Measurements from ENCODE around the gene SFXN2. TPM values are rescaled to one million over a fixed set of nuclear protein-coding genes. Genes with fewer than 3 reads are reported as not detected.

The SFXN2 gene
- total RNA-seq, 1 experiment from 2014 or later, result 21.2 TPM

DNA sequence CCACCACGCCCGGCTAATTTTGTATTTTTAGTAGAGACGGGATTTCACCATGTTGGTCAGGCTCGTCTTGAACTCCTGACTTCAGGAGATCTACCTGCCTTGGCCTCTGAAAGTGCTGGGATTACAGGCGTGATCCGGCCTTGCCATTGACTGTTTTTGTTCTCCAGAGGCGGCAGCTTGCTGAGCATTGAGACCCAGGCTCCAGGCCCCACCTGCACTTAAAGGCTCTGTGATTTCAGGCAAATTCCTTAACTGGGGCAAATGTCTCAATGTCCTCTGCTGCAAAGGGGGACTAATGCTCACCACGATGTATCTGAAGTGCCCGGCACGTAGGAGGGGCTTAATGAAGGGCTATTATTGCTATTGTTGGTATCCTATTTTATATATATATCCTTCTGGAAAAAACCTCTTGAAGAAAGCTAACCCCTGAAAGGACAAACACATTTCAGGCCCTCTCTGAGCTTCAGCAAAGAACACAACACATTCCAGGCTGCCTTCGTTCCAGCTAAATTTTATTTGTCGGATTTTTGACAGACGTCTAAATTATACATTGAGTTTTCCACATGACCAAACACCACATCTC is 41.1 kb upstream of the SFXN2 start:
- no peaks in the 10 kb centered on the region for H3K27me3 Mint-ChIP-seq (ENCODE audit: low read depth)
- H3K4me3 Mint-ChIP-seq, result peak overlapping the region; percentile 53; the same call in 1 of the 2 replicates
- H3K36me3 Mint-ChIP-seq, result no peaks in the 10 kb centered on the region
- ChIA-PET CTCF (interaction anchor here (0.6 to 7.2 kb wide), 6 partner anchors 6 to 228 kb away, joined by 3 to 101 read pairs (median 4); partner anchors contain the start of genes ARL3 and SFXN2), POLR2A (interaction anchor here (0.7 to 1.7 kb wide), 3 partner anchors 23 to 131 kb away, joined by 3 to 7 read pairs (median 6); no protein-coding TSS in a partner anchor)
- ATAC-seq (no peak), DNase-seq (ENCODE audit: low spot score) (no peak)
- H3K4me1 Mint-ChIP-seq, result peaks cover 76% of the 10 kb centered on the region
- TF ChIP-seq ZNF121 (CRISPR knock-in tag; IDR thresholded peaks at IDR 0.05) (no peak), ESRRA (CRISPR knock-in tag; IDR thresholded peaks at IDR 0.05; ENCODE audit: borderline replicate concordance) (no peak), ETV6 (CRISPR knock-in tag; IDR thresholded peaks at IDR 0.05) (no peak), ELF4 (CRISPR knock-in tag; IDR thresholded peaks at IDR 0.05; ENCODE audit: low read depth) (no peak)
- TF ChIP-seq, protein P1, sequence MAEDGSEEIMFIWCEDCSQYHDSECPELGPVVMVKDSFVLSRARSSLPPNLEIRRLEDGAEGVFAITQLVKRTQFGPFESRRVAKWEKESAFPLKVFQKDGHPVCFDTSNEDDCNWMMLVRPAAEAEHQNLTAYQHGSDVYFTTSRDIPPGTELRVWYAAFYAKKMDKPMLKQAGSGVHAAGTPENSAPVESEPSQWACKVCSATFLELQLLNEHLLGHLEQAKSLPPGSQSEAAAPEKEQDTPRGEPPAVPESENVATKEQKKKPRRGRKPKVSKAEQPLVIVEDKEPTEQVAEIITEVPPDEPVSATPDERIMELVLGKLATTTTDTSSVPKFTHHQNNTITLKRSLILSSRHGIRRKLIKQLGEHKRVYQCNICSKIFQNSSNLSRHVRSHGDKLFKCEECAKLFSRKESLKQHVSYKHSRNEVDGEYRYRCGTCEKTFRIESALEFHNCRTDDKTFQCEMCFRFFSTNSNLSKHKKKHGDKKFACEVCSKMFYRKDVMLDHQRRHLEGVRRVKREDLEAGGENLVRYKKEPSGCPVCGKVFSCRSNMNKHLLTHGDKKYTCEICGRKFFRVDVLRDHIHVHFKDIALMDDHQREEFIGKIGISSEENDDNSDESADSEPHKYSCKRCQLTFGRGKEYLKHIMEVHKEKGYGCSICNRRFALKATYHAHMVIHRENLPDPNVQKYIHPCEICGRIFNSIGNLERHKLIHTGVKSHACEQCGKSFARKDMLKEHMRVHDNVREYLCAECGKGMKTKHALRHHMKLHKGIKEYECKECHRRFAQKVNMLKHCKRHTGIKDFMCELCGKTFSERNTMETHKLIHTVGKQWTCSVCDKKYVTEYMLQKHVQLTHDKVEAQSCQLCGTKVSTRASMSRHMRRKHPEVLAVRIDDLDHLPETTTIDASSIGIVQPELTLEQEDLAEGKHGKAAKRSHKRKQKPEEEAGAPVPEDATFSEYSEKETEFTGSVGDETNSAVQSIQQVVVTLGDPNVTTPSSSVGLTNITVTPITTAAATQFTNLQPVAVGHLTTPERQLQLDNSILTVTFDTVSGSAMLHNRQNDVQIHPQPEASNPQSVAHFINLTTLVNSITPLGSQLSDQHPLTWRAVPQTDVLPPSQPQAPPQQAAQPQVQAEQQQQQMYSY (CRISPR knock-in tag; IDR thresholded peaks at IDR 0.05), result no peak
- TF ChIP-seq, protein P2, sequence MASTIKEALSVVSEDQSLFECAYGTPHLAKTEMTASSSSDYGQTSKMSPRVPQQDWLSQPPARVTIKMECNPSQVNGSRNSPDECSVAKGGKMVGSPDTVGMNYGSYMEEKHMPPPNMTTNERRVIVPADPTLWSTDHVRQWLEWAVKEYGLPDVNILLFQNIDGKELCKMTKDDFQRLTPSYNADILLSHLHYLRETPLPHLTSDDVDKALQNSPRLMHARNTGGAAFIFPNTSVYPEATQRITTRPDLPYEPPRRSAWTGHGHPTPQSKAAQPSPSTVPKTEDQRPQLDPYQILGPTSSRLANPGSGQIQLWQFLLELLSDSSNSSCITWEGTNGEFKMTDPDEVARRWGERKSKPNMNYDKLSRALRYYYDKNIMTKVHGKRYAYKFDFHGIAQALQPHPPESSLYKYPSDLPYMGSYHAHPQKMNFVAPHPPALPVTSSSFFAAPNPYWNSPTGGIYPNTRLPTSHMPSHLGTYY (CRISPR knock-in tag; IDR thresholded peaks at IDR 0.05), result no peak
- H3K9me3 Mint-ChIP-seq, result no peaks in the 10 kb centered on the region
- H3K27ac Mint-ChIP-seq, result peak overlapping the region; percentile 81

DNA sequence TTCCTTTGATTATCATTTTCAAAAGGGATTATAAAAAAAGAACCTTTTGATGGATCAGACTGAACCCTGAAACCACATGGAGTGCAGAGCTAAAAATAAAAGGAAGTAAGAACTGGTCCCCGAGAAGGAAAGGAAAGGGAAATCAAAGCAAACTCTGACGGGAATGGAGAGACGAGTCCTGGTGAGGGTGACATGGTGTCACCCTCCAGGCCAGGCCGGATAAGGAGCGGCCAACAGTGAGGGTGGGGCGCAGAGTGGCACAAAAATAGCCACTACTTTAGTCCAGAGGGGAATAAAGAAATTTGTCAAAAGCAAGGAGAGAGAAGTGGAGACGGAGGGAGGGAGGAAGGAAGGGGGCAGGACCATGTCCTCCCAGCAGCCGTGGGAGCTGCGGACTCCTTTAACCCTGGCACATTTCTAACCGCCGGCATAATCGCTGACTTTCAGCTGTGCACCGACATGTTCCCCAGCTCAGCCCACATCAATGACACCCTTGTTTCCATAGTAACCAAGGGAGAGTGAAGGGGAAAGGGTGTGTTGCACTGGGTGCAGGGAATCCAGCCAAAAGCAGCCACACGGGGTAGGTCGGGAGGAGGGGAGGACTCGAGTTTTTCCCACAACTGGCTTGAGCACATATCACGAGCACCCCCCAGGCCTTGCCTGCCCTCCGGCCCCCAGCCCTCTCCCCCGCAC is 40.5 kb upstream of the SFXN2 start:
- Mint-ChIP-seq H3K4me3 (peak overlapping the region; percentile 53), H3K9me3 (no peaks in the 10 kb centered on the region), H3K27me3 (ENCODE audit: low read depth) (no peaks in the 10 kb centered on the region), H3K36me3 (no peaks in the 10 kb centered on the region), H3K27ac (peak overlapping the region; percentile 81), H3K4me1 (peaks cover 81% of the 10 kb centered on the region)
- peak; percentile 2; the same call in 1 of the 2 replicates for ATAC-seq
- ChIA-PET POLR2A (interaction anchor here (0.7 to 1.7 kb wide), 3 partner anchors 23 to 369 kb away, joined by 3 to 6 read pairs (median 5); partner anchors contain the start of gene TRIM8), CTCF (interaction anchor here (0.6 to 7.2 kb wide), 8 partner anchors 7 to 227 kb away, joined by 3 to 101 read pairs (median 4); partner anchors contain the start of genes ARL3 and SFXN2)
- DNase-seq (ENCODE audit: low spot score), result no peak
- TF ChIP-seq IRF2 (CRISPR knock-in tag; IDR thresholded peaks at IDR 0.05; ENCODE audit: borderline replicate concordance, low read depth), result no peak
- no peak for TF ChIP-seq OVOL2 (CRISPR knock-in tag; IDR thresholded peaks at IDR 0.05; ENCODE audit: borderline replicate concordance)
- TF ChIP-seq ATF1 (CRISPR knock-in tag; IDR thresholded peaks at IDR 0.05), result no peak
- TF ChIP-seq, protein P3, sequence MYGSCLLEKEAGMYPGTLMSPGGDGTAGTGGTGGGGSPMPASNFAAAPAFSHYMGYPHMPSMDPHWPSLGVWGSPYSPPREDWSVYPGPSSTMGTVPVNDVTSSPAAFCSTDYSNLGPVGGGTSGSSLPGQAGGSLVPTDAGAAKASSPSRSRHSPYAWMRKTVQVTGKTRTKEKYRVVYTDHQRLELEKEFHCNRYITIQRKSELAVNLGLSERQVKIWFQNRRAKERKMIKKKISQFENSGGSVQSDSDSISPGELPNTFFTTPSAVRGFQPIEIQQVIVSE (CRISPR knock-in tag; IDR thresholded peaks at IDR 0.05; ENCODE audit: borderline replicate concordance), result no peak
- no peak for TF ChIP-seq GRHL2 (CRISPR knock-in tag; IDR thresholded peaks at IDR 0.05; ENCODE audit: insufficient replicate concordance, severe bottlenecking)
- no peak for TF ChIP-seq ZNF423 (CRISPR knock-in tag; IDR thresholded peaks at IDR 0.05)
- TF ChIP-seq EMX1 (CRISPR knock-in tag; IDR thresholded peaks at IDR 0.05), result no peak
- TF ChIP-seq FOXK1 (CRISPR knock-in tag; IDR thresholded peaks at IDR 0.05), result no peak

DNA sequence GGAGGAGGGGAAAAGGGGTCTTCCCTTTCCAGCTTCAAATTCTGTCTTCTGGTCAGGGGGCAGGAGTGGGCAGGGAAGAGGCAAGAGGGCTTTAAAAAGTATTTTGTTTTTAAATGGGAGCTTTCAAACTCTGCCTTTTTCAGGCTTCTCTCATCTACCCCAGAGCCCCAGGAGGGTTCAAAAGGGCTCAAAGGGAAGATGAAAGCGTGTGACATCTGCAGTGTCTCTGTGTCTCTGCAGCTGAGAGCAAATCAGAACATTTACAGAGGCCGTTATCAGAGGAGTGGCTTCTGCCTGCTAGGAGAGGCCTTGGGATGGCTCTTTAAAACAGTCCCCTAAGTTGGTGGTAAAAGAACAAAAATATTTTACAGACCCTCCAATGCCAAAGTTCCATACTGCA is 39.9 kb upstream of the SFXN2 start:
- Mint-ChIP-seq H3K4me3 (no peak overlapping the region), H3K27ac (peak overlapping the region; percentile 67), H3K27me3 (ENCODE audit: low read depth) (no peaks in the 10 kb centered on the region), H3K4me1 (peaks cover 85% of the 10 kb centered on the region), H3K36me3 (no peaks in the 10 kb centered on the region), H3K9me3 (no peaks in the 10 kb centered on the region)
- POLR2A ChIA-PET, result interaction anchor here (0.7 to 1.7 kb wide), 4 partner anchors 19 to 369 kb away, joined by 3 to 6 read pairs (median 4); partner anchors contain the start of gene TRIM8
- CTCF ChIA-PET, result interaction anchor here (1.0 to 7.2 kb wide), 15 partner anchors 7 to 171 kb away, joined by 3 to 101 read pairs (median 5); partner anchors contain the start of genes ACTR1A, ARL3, SFXN2 and SUFU
- ATAC-seq, result no peak
- no peak for DNase-seq (ENCODE audit: low spot score)
- TF ChIP-seq, protein P4, sequence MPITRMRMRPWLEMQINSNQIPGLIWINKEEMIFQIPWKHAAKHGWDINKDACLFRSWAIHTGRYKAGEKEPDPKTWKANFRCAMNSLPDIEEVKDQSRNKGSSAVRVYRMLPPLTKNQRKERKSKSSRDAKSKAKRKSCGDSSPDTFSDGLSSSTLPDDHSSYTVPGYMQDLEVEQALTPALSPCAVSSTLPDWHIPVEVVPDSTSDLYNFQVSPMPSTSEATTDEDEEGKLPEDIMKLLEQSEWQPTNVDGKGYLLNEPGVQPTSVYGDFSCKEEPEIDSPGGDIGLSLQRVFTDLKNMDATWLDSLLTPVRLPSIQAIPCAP (CRISPR knock-in tag; IDR thresholded peaks at IDR 0.05), result no peak
- TF ChIP-seq, protein P5, sequence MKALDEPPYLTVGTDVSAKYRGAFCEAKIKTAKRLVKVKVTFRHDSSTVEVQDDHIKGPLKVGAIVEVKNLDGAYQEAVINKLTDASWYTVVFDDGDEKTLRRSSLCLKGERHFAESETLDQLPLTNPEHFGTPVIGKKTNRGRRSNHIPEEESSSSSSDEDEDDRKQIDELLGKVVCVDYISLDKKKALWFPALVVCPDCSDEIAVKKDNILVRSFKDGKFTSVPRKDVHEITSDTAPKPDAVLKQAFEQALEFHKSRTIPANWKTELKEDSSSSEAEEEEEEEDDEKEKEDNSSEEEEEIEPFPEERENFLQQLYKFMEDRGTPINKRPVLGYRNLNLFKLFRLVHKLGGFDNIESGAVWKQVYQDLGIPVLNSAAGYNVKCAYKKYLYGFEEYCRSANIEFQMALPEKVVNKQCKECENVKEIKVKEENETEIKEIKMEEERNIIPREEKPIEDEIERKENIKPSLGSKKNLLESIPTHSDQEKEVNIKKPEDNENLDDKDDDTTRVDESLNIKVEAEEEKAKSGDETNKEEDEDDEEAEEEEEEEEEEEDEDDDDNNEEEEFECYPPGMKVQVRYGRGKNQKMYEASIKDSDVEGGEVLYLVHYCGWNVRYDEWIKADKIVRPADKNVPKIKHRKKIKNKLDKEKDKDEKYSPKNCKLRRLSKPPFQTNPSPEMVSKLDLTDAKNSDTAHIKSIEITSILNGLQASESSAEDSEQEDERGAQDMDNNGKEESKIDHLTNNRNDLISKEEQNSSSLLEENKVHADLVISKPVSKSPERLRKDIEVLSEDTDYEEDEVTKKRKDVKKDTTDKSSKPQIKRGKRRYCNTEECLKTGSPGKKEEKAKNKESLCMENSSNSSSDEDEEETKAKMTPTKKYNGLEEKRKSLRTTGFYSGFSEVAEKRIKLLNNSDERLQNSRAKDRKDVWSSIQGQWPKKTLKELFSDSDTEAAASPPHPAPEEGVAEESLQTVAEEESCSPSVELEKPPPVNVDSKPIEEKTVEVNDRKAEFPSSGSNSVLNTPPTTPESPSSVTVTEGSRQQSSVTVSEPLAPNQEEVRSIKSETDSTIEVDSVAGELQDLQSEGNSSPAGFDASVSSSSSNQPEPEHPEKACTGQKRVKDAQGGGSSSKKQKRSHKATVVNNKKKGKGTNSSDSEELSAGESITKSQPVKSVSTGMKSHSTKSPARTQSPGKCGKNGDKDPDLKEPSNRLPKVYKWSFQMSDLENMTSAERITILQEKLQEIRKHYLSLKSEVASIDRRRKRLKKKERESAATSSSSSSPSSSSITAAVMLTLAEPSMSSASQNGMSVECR (CRISPR knock-in tag; IDR thresholded peaks at IDR 0.05; ENCODE audit: borderline replicate concordance), result no peak
